Measurements from ENCODE around the gene TTC5. TPM values are rescaled to one million over a fixed set of nuclear protein-coding genes. Genes with fewer than 3 reads are reported as not detected.
"Not testable (repeated sequence)": the region's sequence is repeated elsewhere in the genome, so short reads cannot be mapped to it uniquely, and the experiment has no call there.

Gene TTC5
- total RNA-seq, 4 donors from 2014 or later = 8.1 to 12.8 (median 10.7) TPM

GRCh38 chr14:20306079-20306423, 300 bp upstream of the TTC5 start:
- peaks cover 0 to 11% (median 0%) of the 10 kb centered on the region in 3 donors for H3K36me3 ChIP-seq
- DNase-seq (ENCODE audit: low spot score in 2 of 2) = no peak
- 94 to 98% methylated on average over 1 of the region's 1 CpG for WGBS, 2 donors
- H3K27ac ChIP-seq = no peak overlapping the region
- H3K9me3 ChIP-seq = no peaks in the 10 kb centered on the region
- H3K4me3 ChIP-seq = peak overlapping the region in 3 of 4 donors; percentile 46 to 90 (median 71)
- no peaks in the 10 kb centered on the region for H3K27me3 ChIP-seq
- TF ChIP-seq CTCF (IDR thresholded peaks at IDR 0.05) (no peak), POLR2A (IDR thresholded peaks at IDR 0.05) (no peak), EP300 (IDR thresholded peaks at IDR 0.05) (no peak)
- H3K4me1 ChIP-seq = peaks cover 0 to 40% (median 11%) of the 10 kb centered on the region in 4 donors

- no peak for DNase-seq (ENCODE audit: low spot score in 2 of 2)
Observed at GRCh38 chr14:20302042-20302755, 3.6 kb downstream of the TTC5 start.

GRCh38 chr14:20295067-20295466, 10.7 kb downstream of the TTC5 start:
- no peak overlapping the region for H3K4me3 ChIP-seq
- H3K36me3 ChIP-seq = peaks cover 8 to 98% (median 10%) of the 10 kb centered on the region in 3 donors
- no peak for DNase-seq (ENCODE audit: low spot score in 2 of 2)
- H3K27ac ChIP-seq = no peak overlapping the region
- no peak for TF ChIP-seq EP300 (IDR thresholded peaks at IDR 0.05)
- TF ChIP-seq CTCF (IDR thresholded peaks at IDR 0.05) = no peak
- TF ChIP-seq POLR2A (IDR thresholded peaks at IDR 0.05) = no peak
- 73 to 79% methylated on average over 4 of the region's 4 CpGs for WGBS, 2 donors
- H3K9me3 ChIP-seq = no peaks in the 10 kb centered on the region
- H3K27me3 ChIP-seq = no peaks in the 10 kb centered on the region
- no peaks in the 10 kb centered on the region for H3K4me1 ChIP-seq

More at GRCh38 chr14:20302042-20302755, 3.6 kb downstream of the TTC5 start:
- Histone ChIP-seq H3K4me3 (no peak overlapping the region), H3K27ac (no peak overlapping the region), H3K36me3 (peaks cover 4 to 49% (median 10%) of the 10 kb centered on the region in 3 donors), H3K27me3 (no peaks in the 10 kb centered on the region), H3K4me1 (peaks cover 0 to 40% (median 11%) of the 10 kb centered on the region in 4 donors), H3K9me3 (no peaks in the 10 kb centered on the region)
- TF ChIP-seq CTCF (IDR thresholded peaks at IDR 0.05) (no peak), POLR2A (IDR thresholded peaks at IDR 0.05) (no peak), EP300 (IDR thresholded peaks at IDR 0.05) (no peak)
- 92 to 93% methylated on average over 1 of the region's 1 CpG for WGBS, 2 donors

GRCh38 chr14:20294636-20295035, 11.1 kb downstream of the TTC5 start:
- Histone ChIP-seq H3K27me3 (no peaks in the 10 kb centered on the region), H3K36me3 (peaks cover 8 to 98% (median 10%) of the 10 kb centered on the region in 3 donors), H3K4me1 (no peaks in the 10 kb centered on the region), H3K4me3 (no peak overlapping the region), H3K27ac (no peak overlapping the region), H3K9me3 (no peaks in the 10 kb centered on the region)
- DNase-seq (ENCODE audit: low spot score in 2 of 2) = no peak
- 94 to 95% methylated on average over 2 of the region's 2 CpGs for WGBS, 2 donors
- TF ChIP-seq CTCF (IDR thresholded peaks at IDR 0.05) (no peak), EP300 (IDR thresholded peaks at IDR 0.05) (no peak), POLR2A (IDR thresholded peaks at IDR 0.05) (no peak)

GRCh38 chr14:20281998-20282397, 23.8 kb downstream of the TTC5 start:
- H3K27ac ChIP-seq; H3K9me3 ChIP-seq; H3K4me1 ChIP-seq; H3K4me3 ChIP-seq; DNase-seq (ENCODE audit: low spot score in 2 of 2); H3K27me3 ChIP-seq: not testable (repeated sequence)
- H3K36me3 ChIP-seq = peaks cover 0 to 57% (median 0%) of the 10 kb centered on the region in 3 donors
- WGBS, 2 donors = 95 to 96% methylated on average over 1 of the region's 1 CpG

DNA sequence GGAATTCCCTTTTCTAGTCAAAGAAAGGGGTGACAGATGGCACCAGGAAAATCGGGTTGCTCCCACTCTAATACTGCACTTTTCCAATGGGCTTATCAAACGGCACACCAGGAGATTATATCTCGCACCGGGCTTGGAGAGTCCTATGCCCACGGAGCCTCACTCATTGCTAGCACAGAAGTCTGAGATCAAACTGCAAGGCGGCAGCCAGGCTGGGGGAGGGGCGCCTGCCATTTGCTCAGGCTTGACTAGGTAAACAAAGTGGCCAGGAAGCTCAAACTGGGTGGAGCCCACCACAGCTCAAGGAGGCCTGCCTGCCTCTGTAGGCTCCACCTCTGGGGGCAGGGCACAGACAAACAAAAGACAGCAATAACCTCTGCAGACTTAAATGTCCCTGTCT, 25.5 kb downstream of the TTC5 start:
- not testable (repeated sequence) for H3K4me1 ChIP-seq; H3K27ac ChIP-seq; H3K27me3 ChIP-seq; DNase-seq (ENCODE audit: low spot score in 2 of 2); H3K4me3 ChIP-seq; H3K9me3 ChIP-seq
- H3K36me3 ChIP-seq = peaks cover 0 to 42% (median 0%) of the 10 kb centered on the region in 3 donors
- 96 to 98% methylated on average over 5 to 7 of the region's 7 CpGs for WGBS, 2 donors
